ENCODE measurements around the gene ST6GALNAC4. TPM values are rescaled to one million over a fixed set of nuclear protein-coding genes. Genes with fewer than 3 reads are reported as not detected.
A peak's percentile ranks its signal among the peaks of the same experiment; 100 is the strongest.

ST6GALNAC4 gene
- total and polyA plus RNA-seq, 8 donors: 20.7 to 89.9 (median 26.4) TPM

- no peak for ATAC-seq
- no peak for TF ChIP-seq CTCF (IDR thresholded peaks at IDR 0.05)
- Histone ChIP-seq H3K27ac (no peak overlapping the region), H3K4me1 (peaks cover 24 to 51% of the 10 kb centered on the region in 2 donors), H3K36me3 (no peaks in the 10 kb centered on the region), H3K4me3 (no peak overlapping the region), H3K27me3 (peaks cover 0 to 43% of the 10 kb centered on the region in 2 donors), H3K9me3 (no peaks in the 10 kb centered on the region)
- intact Hi-C loops (cut with DNase I): loop anchor here in 1 of 2 donors (5.0 to 10.0 kb wide), 3 partner anchors 136 to 409 kb away; partner anchors contain the start of gene CDK9
- DNase-seq: no peak
These were observed 6.9 kb upstream of the ST6GALNAC4 start for GRCh38 chr9:127923771-127924170.

DNA sequence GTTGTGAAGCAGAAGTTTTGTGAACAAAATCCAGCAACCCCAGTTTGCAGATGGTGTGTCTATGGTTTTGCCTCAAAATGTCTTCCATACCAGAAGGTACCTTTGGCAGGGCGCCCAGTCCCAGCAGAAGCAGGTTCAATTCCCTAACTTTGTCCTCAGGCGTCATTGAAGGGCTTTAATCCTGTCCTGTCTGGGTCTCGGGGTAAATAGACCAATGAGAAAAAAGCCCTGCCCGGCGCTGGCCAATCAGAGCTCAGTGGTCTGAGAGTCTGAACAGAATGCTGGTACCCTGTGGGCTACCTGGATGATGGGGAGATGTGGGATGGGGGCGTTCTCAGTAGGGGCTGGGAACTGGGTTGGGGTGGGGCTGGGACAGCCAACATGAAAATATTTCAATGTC lies 6.2 kb upstream of the ST6GALNAC4 start:
- intact Hi-C loops (cut with DNase I): loop anchor here in 1 of 2 donors (5.0 to 10.0 kb wide), 3 partner anchors 136 to 408 kb away; partner anchors contain the start of gene CDK9

GRCh38 chr9:127921557-127922120 lies 4.8 kb upstream of the ST6GALNAC4 start:
- peaks cover 25 to 51% of the 10 kb centered on the region in 2 donors for H3K4me1 ChIP-seq
- no peaks in the 10 kb centered on the region for H3K9me3 ChIP-seq
- H3K27me3 ChIP-seq: peaks cover 0 to 22% of the 10 kb centered on the region in 2 donors
- H3K4me3 ChIP-seq: no peak overlapping the region
- intact Hi-C loops (cut with DNase I): loop anchor here in 1 of 2 donors (5.0 to 10.0 kb wide), 3 partner anchors 134 to 407 kb away; partner anchors contain the start of gene CDK9
- no peaks in the 10 kb centered on the region for H3K36me3 ChIP-seq
- no peak overlapping the region for H3K27ac ChIP-seq
- peak; percentile 95 to 100 for TF ChIP-seq CTCF (IDR thresholded peaks at IDR 0.05)
- ATAC-seq (peak; percentile 43), DNase-seq (peak in 2 of 4 donors; percentile 81 to 93)

More for the DNA sequence above, 6.2 kb upstream of the ST6GALNAC4 start:
- H3K9me3 ChIP-seq: no peaks in the 10 kb centered on the region
- DNase-seq: no peak
- no peak for ATAC-seq
- H3K36me3 ChIP-seq: no peaks in the 10 kb centered on the region
- H3K4me1 ChIP-seq: peaks cover 28 to 51% of the 10 kb centered on the region in 2 donors
- H3K27ac ChIP-seq: no peak overlapping the region
- H3K27me3 ChIP-seq: peaks cover 0 to 36% of the 10 kb centered on the region in 2 donors
- no peak for TF ChIP-seq CTCF (IDR thresholded peaks at IDR 0.05)
- no peak overlapping the region for H3K4me3 ChIP-seq

DNA sequence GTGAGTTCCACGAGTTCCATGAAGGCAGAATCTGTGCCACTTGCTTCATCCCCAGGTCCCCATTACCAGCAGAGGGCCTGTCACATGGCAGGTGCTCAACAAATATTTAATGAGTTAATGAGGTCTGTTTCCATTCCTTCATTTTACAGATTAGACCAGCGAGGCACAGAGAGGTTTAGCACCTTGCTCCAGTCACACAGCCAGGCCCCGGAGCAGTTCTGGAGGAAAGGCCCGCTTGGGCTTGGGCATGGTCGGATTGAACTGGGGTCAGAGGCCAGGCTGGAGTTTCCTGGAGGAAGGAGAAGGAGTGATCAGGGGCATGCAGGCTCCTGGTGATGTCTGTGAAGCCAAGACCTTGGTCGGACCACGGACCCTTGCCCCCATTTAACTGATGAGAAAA lies 4.0 kb upstream of the ST6GALNAC4 start:
- Histone ChIP-seq H3K4me1 (peaks cover 28 to 59% of the 10 kb centered on the region in 2 donors), H3K27me3 (peaks cover 0 to 13% of the 10 kb centered on the region in 2 donors), H3K36me3 (no peaks in the 10 kb centered on the region), H3K4me3 (no peak overlapping the region), H3K27ac (no peak overlapping the region), H3K9me3 (no peaks in the 10 kb centered on the region)
- ATAC-seq: no peak
- no peak for TF ChIP-seq CTCF (IDR thresholded peaks at IDR 0.05)
- no peak for DNase-seq
- intact Hi-C loops (cut with DNase I): loop anchor here in 1 of 2 donors (5.0 to 10.0 kb wide), 3 partner anchors 133 to 406 kb away; partner anchors contain the start of gene CDK9

DNA sequence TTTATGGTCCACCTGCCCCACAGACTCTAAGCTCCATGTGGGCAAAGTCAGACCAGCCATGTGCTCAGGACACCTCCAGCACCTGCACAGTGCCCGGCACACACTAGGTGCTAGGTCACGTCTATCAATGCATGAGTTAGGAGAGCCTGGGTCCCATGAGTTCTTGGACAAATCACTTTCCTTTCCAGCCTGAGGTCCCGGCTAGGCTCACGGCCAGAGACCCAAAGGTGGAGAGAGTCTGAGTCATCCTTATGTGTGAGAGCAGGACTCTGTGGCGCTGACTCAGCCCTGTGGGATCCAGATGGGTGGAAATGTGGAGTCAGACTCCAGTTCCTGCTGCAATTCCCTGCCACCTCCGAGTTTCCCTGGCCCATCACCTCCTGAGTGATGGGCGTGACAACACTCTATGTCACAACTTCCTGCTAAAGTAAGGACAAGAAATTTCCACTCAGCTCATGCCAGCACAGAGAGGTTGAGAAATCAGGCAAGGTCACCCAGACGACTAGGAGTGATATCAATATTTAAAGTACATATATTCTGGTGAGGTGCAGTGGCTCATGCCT lies 2.5 kb upstream of the ST6GALNAC4 start:
- Histone ChIP-seq H3K9me3 (no peaks in the 10 kb centered on the region), H3K27me3 (peaks cover 0 to 3% of the 10 kb centered on the region in 2 donors), H3K4me3 (no peak overlapping the region), H3K36me3 (no peaks in the 10 kb centered on the region), H3K4me1 (peaks cover 37 to 74% of the 10 kb centered on the region in 2 donors), H3K27ac (peak overlapping the region; percentile 61 to 67)
- DNase-seq (peak in 2 of 4 donors; percentile 89 to 94), ATAC-seq (peak; percentile 60)
- no peak for TF ChIP-seq CTCF (IDR thresholded peaks at IDR 0.05)
- intact Hi-C loops (cut with DNase I): no loop called here
